Breast epithelium (tissue), 4 donors: ENCODE results near the gene MAU2. TPM values are rescaled to one million over a fixed set of nuclear protein-coding genes. Genes with fewer than 3 reads are reported as not detected.

Experiments
- DNase-seq, 2 donors: peaks; one replicate each; pipeline ENCODE4 v3.0.0-alpha.2; 2019; ENCODE audit warnings: low spot score in 2 of 2
- H3K27ac ChIP-seq, 2 donors: fragments of 200-600 bp; sonication (generic) in 1 of 2; one replicate each; pipeline ENCODE4 v1.5.1; 2016 to 2019; ENCODE audit warnings: mild to moderate bottlenecking in 1 of 2
- H3K27me3 ChIP-seq, 2 donors: fragments of 200-600 bp; sonication (generic) in 1 of 2; one replicate each; pipeline versions ENCODE4 v1.5.1 to v1.6.0; 2017 to 2019; ENCODE audit warnings: control low read depth in 1 of 2, mild to moderate bottlenecking in 1 of 2
- H3K36me3 ChIP-seq: fragments of 200-600 bp; one replicate; pipeline ENCODE4 v1.5.1; 2019
- H3K4me1 ChIP-seq, 2 donors: fragments of 200-600 bp; sonication (generic); one replicate each; pipeline ENCODE4 v1.5.1; 2016 to 2019; ENCODE audit warnings: control low read depth in 1 of 2
- H3K4me3 ChIP-seq, 3 donors: fragments of 200-600 bp; sonication (generic); 1 replicate in 2 of 3; 2 replicates in 1 of 3; pipeline ENCODE4 v1.5.1; 2016 to 2019; ENCODE audit warnings: mild to moderate bottlenecking in 3 of 3, moderate library complexity in 2 of 3
- H3K9me3 ChIP-seq, 2 donors: fragments of 200-600 bp; sonication (generic) in 1 of 2; one replicate each; pipeline ENCODE4 v1.5.1; 2016 to 2019; ENCODE audit warnings: control low read depth in 1 of 2
- POLR2A ChIP-seq: fragments of 450-650 bp; IDR thresholded peaks from one replicate; pipeline ENCODE4 v1.6.1; 2016; ENCODE audit warnings: antibody characterized with exemption, mild to moderate bottlenecking, moderate library complexity
- POLR2AphosphoS5 ChIP-seq, 3 donors: sonication (generic); formaldehyde crosslinking; IDR thresholded peaks; one replicate each; pipeline ENCODE4 v1.6.1; 2017; ENCODE audit warnings: antibody characterized with exemption in 3 of 3
- intact Hi-C: fragments of 100-400 bp; cut with DNase I; formaldehyde crosslinking; loops from one replicate; pipeline ENCODE4 v1.15.1; 2023; ENCODE audit warnings: low total_unique reads
- total RNA-seq, 3 donors: library from RNA; depleted of rRNA; stranded (reverse); fragments of >200 nt; gene quantifications; one replicate each; pipeline ENCODE4 v1.1.0, GENCODE V29; 2016
- TF ChIP-seq, protein P1 (sequence below), 3 donors: fragments of 450-650 bp; IDR thresholded peaks; one replicate each; pipeline ENCODE4 v1.5.1; 2016 to 2017; ENCODE audit warnings: antibody characterized with exemption in 3 of 3, mild to moderate bottlenecking in 3 of 3, moderate library complexity in 3 of 3

MAU2 gene
- total RNA-seq, 3 donors from 2014 or later, result 33.4 to 59.4 (median 53.1) TPM

DNA sequence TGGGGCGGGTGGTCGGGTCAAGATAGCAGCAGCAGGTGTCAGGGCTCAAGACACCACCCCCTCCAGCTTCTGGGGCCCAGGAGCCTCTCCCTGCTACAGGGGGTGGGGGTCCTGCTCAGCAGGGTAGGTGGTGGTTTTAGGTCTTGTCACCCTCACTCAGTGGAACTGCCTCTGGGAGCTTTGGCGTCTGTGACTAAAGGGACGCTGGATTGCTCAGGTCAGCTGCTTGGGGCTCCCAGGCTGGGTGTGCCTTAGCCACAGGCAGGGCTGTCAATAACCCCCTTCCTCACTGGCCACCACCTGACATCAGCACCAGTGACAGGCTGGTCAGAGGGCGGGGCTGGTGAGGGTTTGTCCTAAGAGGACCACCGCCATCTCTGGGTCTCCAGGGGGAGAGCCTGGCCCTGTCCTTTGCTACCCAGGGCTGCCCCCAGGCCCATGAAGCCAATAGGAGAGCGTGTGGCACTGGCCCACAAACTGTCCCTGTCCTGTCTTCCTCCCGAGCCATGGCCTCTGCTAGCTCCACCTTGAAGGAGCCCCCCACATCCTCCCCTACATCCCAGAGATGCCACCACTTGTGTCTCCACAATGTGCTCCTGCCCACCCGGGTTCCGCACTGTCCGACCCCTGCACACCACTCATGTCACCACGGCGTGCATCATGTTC is 36.4 kb downstream of the MAU2 start:
- H3K4me3 ChIP-seq, result no peak overlapping the region
- H3K4me1 ChIP-seq, result no peaks in the 10 kb centered on the region
- H3K27me3 ChIP-seq, result no peaks in the 10 kb centered on the region
- intact Hi-C loops, result no loop called here
- H3K27ac ChIP-seq, result no peak overlapping the region
- peaks cover 9% of the 10 kb centered on the region for H3K36me3 ChIP-seq
- no peaks in the 10 kb centered on the region for H3K9me3 ChIP-seq
- no peak for TF ChIP-seq POLR2A
- TF ChIP-seq, protein P1, sequence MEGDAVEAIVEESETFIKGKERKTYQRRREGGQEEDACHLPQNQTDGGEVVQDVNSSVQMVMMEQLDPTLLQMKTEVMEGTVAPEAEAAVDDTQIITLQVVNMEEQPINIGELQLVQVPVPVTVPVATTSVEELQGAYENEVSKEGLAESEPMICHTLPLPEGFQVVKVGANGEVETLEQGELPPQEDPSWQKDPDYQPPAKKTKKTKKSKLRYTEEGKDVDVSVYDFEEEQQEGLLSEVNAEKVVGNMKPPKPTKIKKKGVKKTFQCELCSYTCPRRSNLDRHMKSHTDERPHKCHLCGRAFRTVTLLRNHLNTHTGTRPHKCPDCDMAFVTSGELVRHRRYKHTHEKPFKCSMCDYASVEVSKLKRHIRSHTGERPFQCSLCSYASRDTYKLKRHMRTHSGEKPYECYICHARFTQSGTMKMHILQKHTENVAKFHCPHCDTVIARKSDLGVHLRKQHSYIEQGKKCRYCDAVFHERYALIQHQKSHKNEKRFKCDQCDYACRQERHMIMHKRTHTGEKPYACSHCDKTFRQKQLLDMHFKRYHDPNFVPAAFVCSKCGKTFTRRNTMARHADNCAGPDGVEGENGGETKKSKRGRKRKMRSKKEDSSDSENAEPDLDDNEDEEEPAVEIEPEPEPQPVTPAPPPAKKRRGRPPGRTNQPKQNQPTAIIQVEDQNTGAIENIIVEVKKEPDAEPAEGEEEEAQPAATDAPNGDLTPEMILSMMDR (IDR thresholded peaks at IDR 0.05), result no peak
- TF ChIP-seq POLR2AphosphoS5 (IDR thresholded peaks at IDR 0.05), result no peak
- DNase-seq, result no peak

DNA sequence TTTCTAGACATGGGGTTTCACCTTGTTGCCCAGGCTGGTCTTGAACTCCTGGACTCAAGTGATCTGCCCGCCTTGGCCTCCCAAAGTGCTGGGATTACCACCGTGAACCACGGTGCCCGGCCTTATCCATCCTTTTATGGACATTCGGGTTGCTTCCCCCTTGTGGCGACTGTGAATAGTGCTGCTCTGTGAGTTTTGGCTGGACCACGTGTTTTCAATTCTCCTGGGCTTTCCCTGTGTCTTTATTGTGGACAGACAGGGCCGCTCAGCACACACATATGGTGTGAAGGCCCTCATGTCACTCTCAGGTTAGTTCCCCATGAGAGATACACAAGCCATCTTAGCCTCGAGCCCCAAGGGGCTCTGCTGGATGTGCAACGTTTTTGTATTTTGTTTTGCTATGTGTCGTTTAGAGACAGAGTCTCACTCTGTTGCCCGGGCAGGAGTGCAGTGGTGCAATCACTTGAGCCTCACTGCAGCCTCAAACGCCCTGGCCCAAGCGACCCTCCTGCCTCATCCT is 40.5 kb downstream of the MAU2 start:
- intact Hi-C loops, result loop anchor here (10.0 kb wide), 1 partner anchor 134 kb away; no protein-coding TSS in a partner anchor
- DNase-seq, result peak; percentile 67 to 80
- peak overlapping the region in 1 of 2 donors; percentile 33 for H3K27ac ChIP-seq

DNA sequence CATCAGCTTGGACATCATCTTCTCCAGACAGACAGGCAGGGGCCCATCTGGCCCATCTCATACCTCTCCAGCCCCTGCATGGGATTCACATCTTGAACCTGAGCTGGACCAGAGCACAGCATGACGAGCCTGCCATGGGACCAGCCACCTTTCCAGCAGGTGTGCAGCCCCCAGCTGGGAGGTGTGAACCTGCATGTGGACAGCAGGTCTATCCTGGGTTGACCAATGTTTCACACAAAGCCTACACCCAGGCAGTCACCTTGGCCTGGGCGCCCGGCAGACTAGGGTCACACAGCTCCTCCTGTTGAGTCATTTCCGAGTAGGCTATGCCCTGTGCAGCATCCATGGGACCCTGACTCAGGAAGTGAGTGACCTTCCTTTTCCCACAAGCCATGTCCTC is 41.4 kb downstream of the MAU2 start:
- no peaks in the 10 kb centered on the region for H3K4me1 ChIP-seq
- H3K27me3 ChIP-seq, result no peaks in the 10 kb centered on the region
- no peak overlapping the region for H3K4me3 ChIP-seq
- no peaks in the 10 kb centered on the region for H3K36me3 ChIP-seq
- peak overlapping the region in 1 of 2 donors; percentile 33 for H3K27ac ChIP-seq
- DNase-seq, result no peak
- no peaks in the 10 kb centered on the region for H3K9me3 ChIP-seq
- intact Hi-C loops, result loop anchor here (10.0 kb wide), 1 partner anchor 133 kb away; no protein-coding TSS in a partner anchor
- TF ChIP-seq POLR2A, result no peak
- TF ChIP-seq POLR2AphosphoS5 (IDR thresholded peaks at IDR 0.05), result no peak
- TF ChIP-seq, protein P1 (IDR thresholded peaks at IDR 0.05), result no peak

More for the DNA sequence above, 40.5 kb downstream of the MAU2 start:
- Histone ChIP-seq H3K4me3 (peak overlapping the region in 1 of 3 donors; percentile 2), H3K27me3 (no peaks in the 10 kb centered on the region), H3K36me3 (no peaks in the 10 kb centered on the region), H3K4me1 (no peaks in the 10 kb centered on the region), H3K9me3 (no peaks in the 10 kb centered on the region)
- TF ChIP-seq POLR2AphosphoS5 (IDR thresholded peaks at IDR 0.05), result peak in 1 of 3 donors; percentile 22
- no peak for TF ChIP-seq POLR2A
- TF ChIP-seq, protein P1 (IDR thresholded peaks at IDR 0.05), result peak; percentile 81 to 85 (median 81)

DNA sequence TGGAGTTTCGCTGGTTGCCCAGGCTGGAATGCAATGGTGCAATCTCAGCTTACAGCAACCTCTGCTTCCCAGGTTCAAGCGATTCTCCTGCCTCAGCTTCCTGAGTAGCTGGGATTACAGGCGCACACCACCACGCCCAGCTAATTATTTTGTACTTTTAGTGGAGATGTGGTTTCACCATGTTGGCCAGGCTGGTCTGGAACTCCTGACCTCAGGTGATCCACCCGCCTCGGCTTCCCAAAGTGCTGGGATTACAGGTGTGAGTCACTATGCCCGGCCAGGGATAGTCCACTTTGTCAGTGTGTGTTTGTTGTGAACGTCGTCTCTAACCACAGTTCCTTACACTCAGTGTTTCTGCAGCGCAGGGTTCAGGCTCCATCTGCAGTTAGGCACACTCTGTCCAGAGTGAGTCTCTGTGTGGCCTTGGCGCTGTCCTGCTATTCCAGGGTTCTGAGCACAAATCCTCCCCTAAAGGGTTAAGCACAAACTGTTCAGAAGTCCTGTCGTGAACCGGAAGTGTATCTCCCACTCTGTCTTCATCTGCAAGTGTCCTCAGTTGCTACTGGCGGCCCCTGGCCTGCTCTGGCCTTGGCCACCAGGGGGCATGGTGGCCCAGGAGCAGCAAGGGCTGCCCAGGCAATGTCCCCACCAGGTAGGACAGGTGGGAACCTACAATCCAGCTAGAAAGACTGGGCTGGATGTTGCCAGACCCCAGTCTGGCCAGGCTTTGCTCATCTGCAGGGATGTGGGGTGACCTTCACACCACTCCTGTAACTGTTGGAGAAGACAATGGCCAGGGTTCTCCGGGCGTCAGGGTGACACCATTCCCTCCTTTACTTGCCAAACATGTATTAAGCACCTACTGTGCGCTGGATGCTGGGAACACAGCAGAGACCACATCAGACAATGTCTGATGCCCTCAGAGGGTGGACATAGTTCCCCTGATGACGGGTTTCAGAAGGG is 46.1 kb downstream of the MAU2 start:
- peak; percentile 70 to 77 for DNase-seq
- intact Hi-C loops, result loop anchor here (10.0 kb wide), 1 partner anchor 128 kb away; no protein-coding TSS in a partner anchor
- Histone ChIP-seq H3K36me3 (no peaks in the 10 kb centered on the region), H3K4me1 (no peaks in the 10 kb centered on the region), H3K27me3 (no peaks in the 10 kb centered on the region), H3K9me3 (no peaks in the 10 kb centered on the region), H3K4me3 (peak overlapping the region in 1 of 3 donors; percentile 43), H3K27ac (peak overlapping the region; percentile 20 to 36)
- TF ChIP-seq POLR2A, result no peak
- TF ChIP-seq, protein P1 (IDR thresholded peaks at IDR 0.05), result peak; percentile 86 to 96 (median 92)
